ENCODE measurements around the gene SH3RF3.
"Not testable (repeated sequence)": the region's sequence is repeated elsewhere in the genome, so short reads cannot be mapped to it uniquely, and the experiment has no call there.

The SH3RF3 gene

GRCh38 chr2:109222422-109222821 is 93.4 kb downstream of the SH3RF3 start:
- no peak for DNase-seq

GRCh38 chr2:109222825-109223471 is 93.9 kb downstream of the SH3RF3 start:
- no peak for DNase-seq

GRCh38 chr2:109223490-109223889 is 94.5 kb downstream of the SH3RF3 start:
- no peak for DNase-seq

- not testable (repeated sequence) for DNase-seq
Measured at GRCh38 chr2:109224341-109224740, 95.3 kb downstream of the SH3RF3 start.

GRCh38 chr2:109225170-109225782 is 96.3 kb downstream of the SH3RF3 start:
- DNase-seq: no peak

GRCh38 chr2:109226128-109226527 is 97.1 kb downstream of the SH3RF3 start:
- no peak for DNase-seq

- DNase-seq: no peak
Measured at GRCh38 chr2:109226622-109227021, 97.6 kb downstream of the SH3RF3 start.

- DNase-seq: no peak
Measured at GRCh38 chr2:109229094-109229675, 100.2 kb downstream of the SH3RF3 start.

- DNase-seq: no peak
Measured at GRCh38 chr2:109230941-109231420, 102.0 kb downstream of the SH3RF3 start.

- no peak for DNase-seq
Measured at GRCh38 chr2:109231428-109231827, 102.4 kb downstream of the SH3RF3 start.

- DNase-seq: no peak
Measured at GRCh38 chr2:109231996-109232705, 103.1 kb downstream of the SH3RF3 start.

GRCh38 chr2:109232909-109233308 is 103.9 kb downstream of the SH3RF3 start:
- DNase-seq: no peak

GRCh38 chr2:109233643-109234042 is 104.6 kb downstream of the SH3RF3 start:
- DNase-seq: no peak

GRCh38 chr2:109234355-109234754 is 105.3 kb downstream of the SH3RF3 start:
- no peak for DNase-seq

GRCh38 chr2:109236147-109236546 is 107.1 kb downstream of the SH3RF3 start:
- no peak for DNase-seq

- DNase-seq: no peak
Measured at GRCh38 chr2:109237792-109238191, 108.8 kb downstream of the SH3RF3 start.

- DNase-seq: no peak
Measured at GRCh38 chr2:109238580-109238979, 109.6 kb downstream of the SH3RF3 start.

GRCh38 chr2:109239720-109240119 is 110.7 kb downstream of the SH3RF3 start:
- no peak for DNase-seq

- no peak for DNase-seq
Measured at GRCh38 chr2:109242210-109242653, 113.2 kb downstream of the SH3RF3 start.

GRCh38 chr2:109242654-109243331 is 113.8 kb downstream of the SH3RF3 start:
- DNase-seq: no peak

GRCh38 chr2:109243526-109244303 is 114.7 kb downstream of the SH3RF3 start:
- DNase-seq: no peak

GRCh38 chr2:109244304-109244582 is 115.2 kb downstream of the SH3RF3 start:
- no peak for DNase-seq

Measured in stimulated activated CD4-positive, alpha-beta T cell treated with anti-CD3 and anti-CD28 coated beads, Interleukin-2, amount 100 ng/mL, for 48 hours (primary cell).